Measurements from ENCODE around the gene SIL1.
"Not testable (repeated sequence)": the region's sequence is repeated elsewhere in the genome, so short reads cannot be mapped to it uniquely, and the experiment has no call there.

Gene SIL1

GRCh38 chr5:139204196-139204595 is 6.0 kb upstream of the SIL1 start:
- no peak for DNase-seq

- no peak for DNase-seq
Observed at GRCh38 chr5:139199321-139199720, 1.2 kb upstream of the SIL1 start.

DNA sequence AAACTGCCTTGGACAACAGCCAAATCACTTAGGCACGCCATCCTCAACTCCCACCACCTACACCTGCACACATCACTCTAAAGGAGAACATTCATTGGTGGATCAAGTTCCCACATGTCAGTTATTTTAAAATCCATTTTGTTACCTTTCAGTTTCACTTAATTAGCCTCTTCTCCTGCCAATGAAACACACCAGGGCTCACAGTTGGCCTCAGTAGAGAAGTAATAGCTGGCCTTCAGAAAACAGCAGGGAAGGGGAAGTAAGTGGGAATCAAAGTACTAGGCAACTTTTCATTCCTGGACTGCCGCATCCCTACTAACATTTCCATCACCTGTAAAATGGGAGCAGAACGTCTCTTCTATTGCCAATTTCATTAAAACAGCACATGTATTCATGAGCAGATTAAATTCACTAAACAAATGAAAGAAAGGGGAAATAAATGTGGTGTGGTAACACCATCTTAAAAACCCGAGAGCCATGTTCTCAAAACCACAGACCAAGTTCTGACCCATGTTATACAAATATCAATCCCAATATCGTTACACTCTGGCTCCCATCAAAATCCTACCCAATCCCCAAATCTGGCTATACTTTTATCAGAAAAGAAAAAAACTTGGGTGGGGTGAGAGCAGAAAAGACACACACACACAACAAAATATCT is 1.7 kb downstream of the SIL1 start:
- DNase-seq = no peak

DNA sequence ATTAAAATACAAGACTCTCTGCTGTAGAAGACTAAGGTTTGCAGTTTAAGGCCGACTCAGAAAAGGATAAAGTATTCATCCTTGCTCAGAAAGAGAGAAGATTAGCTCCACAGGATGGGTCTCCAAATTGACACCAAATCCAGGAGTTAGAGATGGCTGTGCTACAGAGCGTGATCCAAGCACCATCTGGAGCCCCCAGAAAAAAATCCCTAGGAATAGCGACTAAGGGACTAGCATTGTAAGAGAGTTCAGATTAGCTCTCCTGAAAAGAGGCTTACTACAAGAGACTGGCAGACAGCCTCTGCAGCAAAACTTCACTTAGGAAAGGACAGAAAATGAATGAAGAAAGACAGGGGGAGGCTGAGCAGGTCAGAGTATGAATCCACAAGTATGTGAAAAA is 3.7 kb downstream of the SIL1 start:
- no peak for DNase-seq

DNA sequence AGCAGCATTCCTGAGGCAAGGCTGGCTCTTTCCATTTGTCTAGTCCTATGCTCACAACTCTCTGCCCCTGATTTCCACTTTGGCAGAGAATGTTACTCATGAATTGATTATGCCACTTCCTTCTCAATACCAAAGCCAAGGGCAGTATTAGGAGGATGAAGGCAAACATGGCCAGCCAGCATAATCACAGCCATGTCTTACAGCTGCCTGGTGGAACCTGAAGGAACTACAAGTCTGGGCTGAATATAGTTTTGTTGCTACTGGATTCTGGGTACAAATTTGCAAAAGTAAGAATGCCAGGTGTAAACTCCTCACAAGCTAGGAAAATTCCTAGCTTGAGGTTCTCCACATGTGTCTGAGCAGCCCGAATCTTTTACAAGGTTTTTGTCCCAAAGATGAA is 4.2 kb downstream of the SIL1 start:
- no peak for DNase-seq

GRCh38 chr5:139192906-139193305 is 5.3 kb downstream of the SIL1 start:
- not testable (repeated sequence) for DNase-seq

- DNase-seq = not testable (repeated sequence)
Observed at GRCh38 chr5:139191954-139192353, 6.2 kb downstream of the SIL1 start.

GRCh38 chr5:139190125-139190524 is 8.0 kb downstream of the SIL1 start:
- DNase-seq = no peak

- no peak for DNase-seq
Observed at GRCh38 chr5:139188558-139189270, 9.5 kb downstream of the SIL1 start.

GRCh38 chr5:139186752-139187326 is 11.3 kb downstream of the SIL1 start:
- DNase-seq = no peak

- no peak for DNase-seq
Observed at GRCh38 chr5:139186261-139186660, 11.9 kb downstream of the SIL1 start.

DNA sequence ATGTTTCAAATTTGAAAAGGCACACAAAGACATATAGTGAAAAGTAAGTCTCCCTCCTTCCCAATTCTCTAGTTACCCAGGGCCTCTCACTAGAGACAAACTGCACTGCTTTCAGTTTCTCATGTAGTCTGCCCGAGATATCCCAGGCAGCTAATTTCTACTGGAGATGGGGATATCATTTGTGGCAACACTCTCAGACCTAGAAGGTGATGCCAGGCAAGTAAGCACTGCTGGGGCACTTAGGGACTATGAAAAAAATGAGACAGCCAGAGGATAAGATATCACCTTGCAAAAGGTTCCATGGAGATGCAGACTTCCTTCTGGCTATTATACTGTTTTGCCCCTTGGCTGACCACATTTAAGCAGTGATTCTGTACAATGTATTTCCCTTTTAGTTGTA is 12.6 kb downstream of the SIL1 start:
- no peak for DNase-seq

GRCh38 chr5:139183502-139183901 is 14.7 kb downstream of the SIL1 start:
- no peak for DNase-seq

DNA sequence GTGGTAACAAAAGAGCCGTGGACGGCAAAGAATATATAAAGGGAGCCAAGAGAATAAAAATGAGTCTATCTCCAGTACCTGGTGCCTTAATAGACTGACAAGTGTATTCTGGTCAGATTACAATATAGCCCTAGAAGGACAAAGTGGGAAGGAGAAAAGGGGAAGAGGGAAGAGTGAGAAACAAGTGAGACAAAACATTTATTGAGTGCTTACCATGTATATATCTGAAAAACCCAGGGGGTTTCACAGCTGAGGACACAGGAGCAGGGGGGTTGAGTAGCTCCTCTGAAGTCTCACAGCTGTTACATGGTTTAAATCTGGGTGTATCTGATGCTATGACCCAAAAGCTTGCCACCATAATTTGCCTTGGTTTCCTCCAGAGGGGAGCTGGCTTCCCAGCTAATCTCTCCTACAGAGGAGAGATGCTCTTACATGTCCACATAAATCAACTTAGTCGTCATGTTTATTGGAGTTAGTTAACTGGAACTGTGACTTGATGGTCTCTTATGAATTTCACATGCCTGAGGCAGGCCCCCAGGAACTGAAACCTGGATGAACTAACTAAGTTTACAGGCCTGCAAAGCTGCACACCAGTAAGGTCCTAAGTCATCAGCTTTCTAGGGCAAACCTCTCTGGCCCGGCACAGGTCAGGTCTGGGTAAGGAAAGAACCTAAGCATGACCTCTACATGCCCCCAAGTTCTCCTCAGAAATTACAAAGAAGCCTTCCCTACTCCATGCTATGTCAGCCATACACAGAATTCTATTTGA is 15.5 kb downstream of the SIL1 start:
- no peak for DNase-seq

GRCh38 chr5:139181835-139182452 is 16.2 kb downstream of the SIL1 start:
- DNase-seq = no peak

GRCh38 chr5:139181322-139181730 is 16.8 kb downstream of the SIL1 start:
- no peak for DNase-seq

DNA sequence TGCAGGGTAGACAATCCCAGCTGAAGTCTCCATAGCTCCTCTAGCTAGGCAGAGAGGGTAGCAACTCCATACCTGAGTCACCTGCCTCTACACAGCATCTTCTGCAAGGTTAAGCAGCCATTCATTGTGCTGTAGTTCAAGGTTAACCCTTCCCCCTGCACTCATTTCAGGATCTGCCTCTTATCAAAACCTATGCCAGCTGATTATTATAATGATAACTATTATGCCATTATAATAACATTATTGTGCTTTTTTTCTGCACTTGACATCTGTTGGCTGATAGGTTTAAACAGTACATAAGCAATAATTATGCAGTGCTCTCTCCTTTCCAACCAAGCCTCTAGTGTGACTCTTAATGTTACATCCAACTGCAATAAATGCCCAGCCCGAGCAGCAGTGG is 17.3 kb downstream of the SIL1 start:
- DNase-seq = no peak

DNA sequence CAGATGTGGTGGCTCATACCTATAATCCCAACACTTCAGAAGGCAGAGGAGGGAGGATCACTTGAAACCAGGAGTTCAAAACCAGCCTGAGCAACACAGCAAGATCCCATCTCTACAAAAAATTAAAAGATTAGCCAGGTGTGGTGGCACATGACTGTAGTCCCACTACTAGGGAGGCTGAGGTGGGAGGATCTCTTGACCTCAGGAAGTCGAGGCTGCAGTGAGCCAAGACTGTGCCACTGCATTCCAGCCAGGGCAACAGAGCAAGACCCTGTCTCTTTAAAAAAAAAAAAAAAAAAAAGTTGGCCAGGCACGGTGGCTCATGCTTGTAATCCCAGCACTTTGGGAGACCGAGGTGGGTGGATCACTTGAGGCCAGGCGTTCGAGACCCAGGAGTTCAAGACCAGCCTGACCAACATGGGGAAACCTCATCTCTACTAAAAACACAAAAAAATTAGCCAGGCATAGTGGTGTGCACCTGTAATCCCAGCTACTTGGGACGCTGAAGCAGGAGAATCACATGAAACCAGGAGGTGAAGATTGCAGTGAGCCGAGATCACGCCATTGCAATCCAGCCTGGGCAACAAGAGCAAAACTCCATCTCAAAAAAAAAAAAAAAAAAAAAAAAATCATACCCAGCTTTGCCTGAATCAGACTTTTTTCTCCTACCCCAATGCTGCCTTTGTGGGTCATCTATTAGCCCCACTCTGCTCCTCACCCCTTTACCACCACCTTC is 18.2 kb downstream of the SIL1 start:
- not testable (repeated sequence) for DNase-seq

GRCh38 chr5:139178935-139179334 is 19.2 kb downstream of the SIL1 start:
- peak in 1 of 56 donors; percentile 4 for DNase-seq

DNA sequence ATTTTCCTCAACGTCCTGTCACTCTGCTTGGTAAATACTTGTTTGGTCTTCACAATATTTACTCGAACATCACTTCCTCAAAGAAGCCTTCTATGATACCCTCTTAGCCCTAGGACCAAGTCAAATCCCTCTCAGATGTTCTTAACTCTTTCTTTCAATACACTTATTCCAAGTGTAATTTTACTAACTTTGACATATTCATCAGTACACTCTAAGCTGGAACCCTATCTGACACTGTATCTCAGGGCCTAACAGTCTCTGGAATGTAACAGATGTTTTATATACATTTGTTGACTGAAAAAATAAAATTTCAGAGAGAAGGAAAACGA is 19.6 kb downstream of the SIL1 start:
- no peak for DNase-seq

Measured in nucleus accumbens (tissue), 56 donors.